H1 (cell line): Measurements from ENCODE around the gene TXNDC2. TPM values are rescaled to one million over a fixed set of nuclear protein-coding genes. Genes with fewer than 3 reads are reported as not detected.

Source experiments
- polyA plus RNA-seq, 7 experiments: library from polyadenylated mRNA; depleted of rRNA in 3 of 7; stranded (reverse) in 5 of 7; unstranded in 2 of 7; fragments of >200 nt in 5 of 7; fragments of 200-250 nt in 2 of 7; gene quantifications; 1 replicate in 5 of 7; 2 replicates in 1 of 7; 4 replicates in 1 of 7; pipeline versions ENCODE4 v1.2.1 to v1.2.3, GENCODE V29; 2011 to 2013; ENCODE audit warnings: missing spikeins in 2 of 7, mixed read lengths in 2 of 7
- total RNA-seq: library from RNA; stranded (reverse); fragmentation: NEBNext Ultra II Directional; extraction: Animal tissue kit (Norgen Biotek cat#: 25700); gene quantifications from 2 replicates; pipeline ENCODE4 v1.2.1, GENCODE V29; 2021
- TF ChIP-seq, protein P1 (sequence below): fragments of 300-600 bp; sonication (generic); IDR thresholded peaks from 2 replicates; pipeline ENCODE4 v1.7.1; 2012; ENCODE audit warnings: low read length, moderate library complexity, mild to moderate bottlenecking, inconsistent platforms; ENCODE audit not compliant: insufficient replicate concordance

The TXNDC2 gene
- total and polyA plus RNA-seq, 2 of the 8 experiments (the other 6 are each of a cell fraction or from before 2014, with no cell fraction given) = 0.09 TPM; not detected in 1

DNA sequence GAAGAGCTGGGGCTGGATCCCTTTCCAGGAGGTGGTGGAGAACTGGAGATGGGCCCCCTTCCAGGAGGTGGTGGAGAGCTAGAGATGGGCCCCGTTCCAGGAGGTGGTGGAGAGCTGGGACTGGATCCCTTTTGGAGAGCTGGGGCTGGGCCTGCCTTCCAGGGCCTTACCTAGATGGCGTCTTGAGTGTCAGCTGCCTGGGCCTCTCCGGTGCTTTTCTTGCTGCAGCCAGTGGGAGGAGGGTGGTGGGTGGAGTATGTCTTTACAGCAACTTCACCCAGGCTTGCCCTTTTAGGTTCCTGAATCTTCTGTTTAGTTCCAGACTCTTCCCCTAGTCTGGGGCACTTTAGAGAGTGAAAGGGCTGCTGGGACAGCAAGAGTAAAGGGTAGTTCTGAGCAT lies 19.1 kb upstream of the TXNDC2 start (continued):
- TF ChIP-seq, protein P1, sequence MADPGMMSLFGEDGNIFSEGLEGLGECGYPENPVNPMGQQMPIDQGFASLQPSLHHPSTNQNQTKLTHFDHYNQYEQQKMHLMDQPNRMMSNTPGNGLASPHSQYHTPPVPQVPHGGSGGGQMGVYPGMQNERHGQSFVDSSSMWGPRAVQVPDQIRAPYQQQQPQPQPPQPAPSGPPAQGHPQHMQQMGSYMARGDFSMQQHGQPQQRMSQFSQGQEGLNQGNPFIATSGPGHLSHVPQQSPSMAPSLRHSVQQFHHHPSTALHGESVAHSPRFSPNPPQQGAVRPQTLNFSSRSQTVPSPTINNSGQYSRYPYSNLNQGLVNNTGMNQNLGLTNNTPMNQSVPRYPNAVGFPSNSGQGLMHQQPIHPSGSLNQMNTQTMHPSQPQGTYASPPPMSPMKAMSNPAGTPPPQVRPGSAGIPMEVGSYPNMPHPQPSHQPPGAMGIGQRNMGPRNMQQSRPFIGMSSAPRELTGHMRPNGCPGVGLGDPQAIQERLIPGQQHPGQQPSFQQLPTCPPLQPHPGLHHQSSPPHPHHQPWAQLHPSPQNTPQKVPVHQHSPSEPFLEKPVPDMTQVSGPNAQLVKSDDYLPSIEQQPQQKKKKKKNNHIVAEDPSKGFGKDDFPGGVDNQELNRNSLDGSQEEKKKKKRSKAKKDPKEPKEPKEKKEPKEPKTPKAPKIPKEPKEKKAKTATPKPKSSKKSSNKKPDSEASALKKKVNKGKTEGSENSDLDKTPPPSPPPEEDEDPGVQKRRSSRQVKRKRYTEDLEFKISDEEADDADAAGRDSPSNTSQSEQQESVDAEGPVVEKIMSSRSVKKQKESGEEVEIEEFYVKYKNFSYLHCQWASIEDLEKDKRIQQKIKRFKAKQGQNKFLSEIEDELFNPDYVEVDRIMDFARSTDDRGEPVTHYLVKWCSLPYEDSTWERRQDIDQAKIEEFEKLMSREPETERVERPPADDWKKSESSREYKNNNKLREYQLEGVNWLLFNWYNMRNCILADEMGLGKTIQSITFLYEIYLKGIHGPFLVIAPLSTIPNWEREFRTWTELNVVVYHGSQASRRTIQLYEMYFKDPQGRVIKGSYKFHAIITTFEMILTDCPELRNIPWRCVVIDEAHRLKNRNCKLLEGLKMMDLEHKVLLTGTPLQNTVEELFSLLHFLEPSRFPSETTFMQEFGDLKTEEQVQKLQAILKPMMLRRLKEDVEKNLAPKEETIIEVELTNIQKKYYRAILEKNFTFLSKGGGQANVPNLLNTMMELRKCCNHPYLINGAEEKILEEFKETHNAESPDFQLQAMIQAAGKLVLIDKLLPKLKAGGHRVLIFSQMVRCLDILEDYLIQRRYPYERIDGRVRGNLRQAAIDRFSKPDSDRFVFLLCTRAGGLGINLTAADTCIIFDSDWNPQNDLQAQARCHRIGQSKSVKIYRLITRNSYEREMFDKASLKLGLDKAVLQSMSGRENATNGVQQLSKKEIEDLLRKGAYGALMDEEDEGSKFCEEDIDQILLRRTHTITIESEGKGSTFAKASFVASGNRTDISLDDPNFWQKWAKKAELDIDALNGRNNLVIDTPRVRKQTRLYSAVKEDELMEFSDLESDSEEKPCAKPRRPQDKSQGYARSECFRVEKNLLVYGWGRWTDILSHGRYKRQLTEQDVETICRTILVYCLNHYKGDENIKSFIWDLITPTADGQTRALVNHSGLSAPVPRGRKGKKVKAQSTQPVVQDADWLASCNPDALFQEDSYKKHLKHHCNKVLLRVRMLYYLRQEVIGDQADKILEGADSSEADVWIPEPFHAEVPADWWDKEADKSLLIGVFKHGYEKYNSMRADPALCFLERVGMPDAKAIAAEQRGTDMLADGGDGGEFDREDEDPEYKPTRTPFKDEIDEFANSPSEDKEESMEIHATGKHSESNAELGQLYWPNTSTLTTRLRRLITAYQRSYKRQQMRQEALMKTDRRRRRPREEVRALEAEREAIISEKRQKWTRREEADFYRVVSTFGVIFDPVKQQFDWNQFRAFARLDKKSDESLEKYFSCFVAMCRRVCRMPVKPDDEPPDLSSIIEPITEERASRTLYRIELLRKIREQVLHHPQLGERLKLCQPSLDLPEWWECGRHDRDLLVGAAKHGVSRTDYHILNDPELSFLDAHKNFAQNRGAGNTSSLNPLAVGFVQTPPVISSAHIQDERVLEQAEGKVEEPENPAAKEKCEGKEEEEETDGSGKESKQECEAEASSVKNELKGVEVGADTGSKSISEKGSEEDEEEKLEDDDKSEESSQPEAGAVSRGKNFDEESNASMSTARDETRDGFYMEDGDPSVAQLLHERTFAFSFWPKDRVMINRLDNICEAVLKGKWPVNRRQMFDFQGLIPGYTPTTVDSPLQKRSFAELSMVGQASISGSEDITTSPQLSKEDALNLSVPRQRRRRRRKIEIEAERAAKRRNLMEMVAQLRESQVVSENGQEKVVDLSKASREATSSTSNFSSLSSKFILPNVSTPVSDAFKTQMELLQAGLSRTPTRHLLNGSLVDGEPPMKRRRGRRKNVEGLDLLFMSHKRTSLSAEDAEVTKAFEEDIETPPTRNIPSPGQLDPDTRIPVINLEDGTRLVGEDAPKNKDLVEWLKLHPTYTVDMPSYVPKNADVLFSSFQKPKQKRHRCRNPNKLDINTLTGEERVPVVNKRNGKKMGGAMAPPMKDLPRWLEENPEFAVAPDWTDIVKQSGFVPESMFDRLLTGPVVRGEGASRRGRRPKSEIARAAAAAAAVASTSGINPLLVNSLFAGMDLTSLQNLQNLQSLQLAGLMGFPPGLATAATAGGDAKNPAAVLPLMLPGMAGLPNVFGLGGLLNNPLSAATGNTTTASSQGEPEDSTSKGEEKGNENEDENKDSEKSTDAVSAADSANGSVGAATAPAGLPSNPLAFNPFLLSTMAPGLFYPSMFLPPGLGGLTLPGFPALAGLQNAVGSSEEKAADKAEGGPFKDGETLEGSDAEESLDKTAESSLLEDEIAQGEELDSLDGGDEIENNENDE = no peak
- TF ChIP-seq, all 59 proteins: peak for 0
